SK-N-SH (cell line): ENCODE data around the gene MACO1. TPM values are rescaled to one million over a fixed set of nuclear protein-coding genes. Genes with fewer than 3 reads are reported as not detected.
A peak's percentile ranks its signal among the peaks of the same experiment; 100 is the strongest.

Source experiments
- CTCF ChIA-PET: fragments of 300-600, 350-600 bp; formaldehyde crosslinking; extraction: SDS; loops from one replicate; lab custom pipeline; 2021; lab: Yijun Ruan, JAX
- POLR2A ChIA-PET: fragments of 350-600 bp; sonication (Branson Sonifier 250); formaldehyde crosslinking; extraction: SDS; loops from one replicate; lab custom pipeline; 2020; ENCODE audit warnings: antibody characterized with exemption, inconsistent platforms; lab: Yijun Ruan, JAX
- DNase-seq: peaks from one replicate; pipeline ENCODE4 v3.0.0; 2012
- H2AFZ ChIP-seq: fragments of 200-600 bp; sonication (generic); 2 replicates; pipeline ENCODE4 v1.8.1; 2016; ENCODE audit warnings: antibody characterized with exemption, mild to moderate bottlenecking, low read depth
- H3F3A ChIP-seq: fragments of 200-600 bp; sonication (generic); replicated peaks from 2 replicates; pipeline ENCODE3; 2016; ENCODE audit warnings: antibody characterized with exemption, mild to moderate bottlenecking; ENCODE audit not compliant: insufficient read depth
- H3K27ac ChIP-seq, 2 experiments: fragments of 200-500 bp in 1 of 2; fragments of 200-600 bp in 1 of 2; sonication (Bioruptor generic) in 1 of 2; sonication (generic), shearing (Covaris generic) in 1 of 2; 2 replicates each; pipeline versions ENCODE4 v1.5.1 to v1.6.1; 2014 to 2016; ENCODE audit warnings: low read depth in 2 of 2, inconsistent platforms in 1 of 2, low read length in 1 of 2, mild to moderate bottlenecking in 1 of 2, mixed read lengths in 1 of 2
- H3K27me3 ChIP-seq: fragments of 200-600 bp; sonication (generic), shearing (Covaris generic); 2 replicates; pipeline ENCODE4 v1.6.1; 2016; ENCODE audit warnings: mixed run types; ENCODE audit not compliant: insufficient read depth
- H3K36me3 ChIP-seq, 2 experiments: fragments of 200-500 bp in 1 of 2; fragments of 200-600 bp in 1 of 2; sonication (Bioruptor generic) in 1 of 2; sonication (generic) in 1 of 2; replicated peaks in 1 of 2; 2 replicates each; pipeline versions ENCODE3 to v1.5.1; 2014 to 2016; ENCODE audit warnings: low read length in 1 of 2, mild to moderate bottlenecking in 1 of 2; ENCODE audit not compliant: insufficient read depth in 2 of 2, control insufficient read depth in 1 of 2
- H3K4me1 ChIP-seq, 2 experiments: fragments of 200-500 bp in 1 of 2; fragments of 200-600 bp in 1 of 2; sonication (Bioruptor generic) in 1 of 2; sonication (generic), shearing (Covaris generic) in 1 of 2; 2 replicates each; pipeline versions ENCODE4 v1.5.1 to v1.6.1; 2014 to 2016; ENCODE audit warnings: low read depth in 1 of 2, low read length in 1 of 2, mixed run types in 1 of 2; ENCODE audit not compliant: insufficient read depth in 2 of 2, control insufficient read depth in 1 of 2
- H3K4me2 ChIP-seq: fragments of 200-600 bp; sonication (generic), shearing (Covaris generic); 2 replicates; pipeline ENCODE4 v1.6.1; 2017; ENCODE audit warnings: mixed run types
- H3K4me3 ChIP-seq, 2 experiments: fragments of 200-500 bp in 1 of 2; fragments of 200-600 bp in 1 of 2; sonication (Bioruptor generic) in 1 of 2; sonication (generic), shearing (Covaris generic) in 1 of 2; 2 replicates each; pipeline versions ENCODE4 v1.5.1 to v1.8.1; 2014 to 2016; ENCODE audit warnings: low read depth in 2 of 2, inconsistent platforms in 1 of 2, low read length in 1 of 2, mild to moderate bottlenecking in 1 of 2, mixed read lengths in 1 of 2, moderate library complexity in 1 of 2
- H3K79me2 ChIP-seq: fragments of 200-600 bp; sonication (generic); 2 replicates; pipeline ENCODE4 v1.8.1; 2017; ENCODE audit warnings: mild to moderate bottlenecking; ENCODE audit not compliant: insufficient read depth
- H3K9ac ChIP-seq: fragments of 200-600 bp; sonication (generic); 2 replicates; pipeline ENCODE4 v1.6.1; 2017; ENCODE audit warnings: mixed run types
- H3K9me2 ChIP-seq: fragments of 200-600 bp; sonication (generic); 2 replicates; pipeline ENCODE4 v1.6.1; 2017; ENCODE audit warnings: mixed run types
- H3K9me3 ChIP-seq: fragments of 200-600 bp; sonication (generic); 2 replicates; pipeline ENCODE4 v1.6.1; 2017; ENCODE audit warnings: mixed run types, mild to moderate bottlenecking, moderate library complexity
- H4K20me1 ChIP-seq: fragments of 200-600 bp; sonication (generic); 2 replicates; pipeline ENCODE4 v1.6.1; 2017; ENCODE audit warnings: mild to moderate bottlenecking, mixed run types; ENCODE audit not compliant: insufficient read depth
- CHD2 ChIP-seq: fragments of 150-350 bp; IDR thresholded peaks from 2 replicates; pipeline ENCODE4 v1.6.1; 2018; ENCODE audit warnings: low read length; ENCODE audit not compliant: partially characterized antibody
- ELF1 ChIP-seq: IDR thresholded peaks from 2 replicates; pipeline ENCODE4 v1.4.0; 2012
- FOSL2 ChIP-seq: IDR thresholded peaks from 2 replicates; pipeline ENCODE4 v1.4.0; 2012; ENCODE audit warnings: low read depth, mild to moderate bottlenecking, moderate library complexity, borderline replicate concordance
- FOXJ3 ChIP-seq: sonication (generic); formaldehyde crosslinking; IDR thresholded peaks from 2 replicates; pipeline ENCODE4 v1.5.1; 2020; ENCODE audit warnings: mild to moderate bottlenecking, missing genetic modification reagents
- FOXM1 ChIP-seq: IDR thresholded peaks from 2 replicates; pipeline ENCODE4 v1.4.0; 2012; ENCODE audit warnings: low read depth, mild to moderate bottlenecking
- JUND ChIP-seq: IDR thresholded peaks from 2 replicates; pipeline ENCODE4 v1.4.0; 2012
- MEF2A ChIP-seq: IDR thresholded peaks from 2 replicates; pipeline ENCODE4 v1.4.0; 2012; ENCODE audit warnings: low read depth, borderline replicate concordance
- NFIC ChIP-seq: IDR thresholded peaks from 2 replicates; pipeline ENCODE4 v1.4.0; 2012; ENCODE audit warnings: borderline replicate concordance
- NRF1 ChIP-seq: IDR thresholded peaks from 2 replicates; pipeline ENCODE4 v1.6.1; 2012; ENCODE audit warnings: low read depth, mild to moderate bottlenecking, low read length
- PBX3 ChIP-seq: IDR thresholded peaks from 2 replicates; pipeline ENCODE4; 2012
- RAD21 ChIP-seq: IDR thresholded peaks from 2 replicates; pipeline ENCODE4 v1.6.1; 2012; ENCODE audit warnings: mild to moderate bottlenecking, low read length
- RCOR1 ChIP-seq: fragments of 150-350 bp; IDR thresholded peaks from 2 replicates; pipeline ENCODE4 v1.6.1; 2017; ENCODE audit warnings: antibody characterized with exemption, low read length
- REST ChIP-seq: IDR thresholded peaks from 2 replicates; pipeline ENCODE4 v1.6.1; 2012; ENCODE audit warnings: mild to moderate bottlenecking, low read depth, low read length, moderate library complexity
- RXRA ChIP-seq: IDR thresholded peaks from 2 replicates; pipeline ENCODE4 v1.4.0; 2012; ENCODE audit warnings: low read depth, mild to moderate bottlenecking, borderline replicate concordance
- SMC3 ChIP-seq: IDR thresholded peaks from 2 replicates; pipeline ENCODE4 v1.6.1; 2012; ENCODE audit warnings: low read depth, low read length, improper control_type of control experiment
- TAF1 ChIP-seq: IDR thresholded peaks from 2 replicates; pipeline ENCODE4 v1.6.1; 2012; ENCODE audit warnings: low read depth, mild to moderate bottlenecking, low read length, moderate library complexity, borderline replicate concordance
- USF1 ChIP-seq: IDR thresholded peaks from 2 replicates; pipeline ENCODE4 v1.4.0; 2012; ENCODE audit warnings: low read depth, borderline replicate concordance
- USF2 ChIP-seq: fragments of 150-350 bp; IDR thresholded peaks from 2 replicates; pipeline ENCODE4 v1.6.1; 2017; ENCODE audit warnings: antibody characterized with exemption, low read length, low read depth, borderline replicate concordance
- YY1 ChIP-seq: IDR thresholded peaks from 2 replicates; pipeline ENCODE4 v1.4.0; 2012; ENCODE audit warnings: low read depth, mild to moderate bottlenecking
- WGBS: methylation state at CpG from one replicate; pipeline ENCODE4 v1.1.6; 2017; ENCODE audit warnings: low lambda C conversion rate; 5-methylcytosine and 5-hydroxymethylcytosine counted together
- polyA plus RNA-seq, 3 experiments: library from polyadenylated mRNA; depleted of rRNA; stranded (reverse); fragments of >200 nt; gene quantifications; 2 replicates each; pipeline ENCODE4 v1.2.3, GENCODE V29; 2012

Gene MACO1
- polyA plus RNA-seq, 1 of the 3 experiments (the other 2 are of a cell fraction) = 6.9 TPM

GRCh38 chr1:25544243-25544764 lies 113.6 kb downstream of the MACO1 start:
- H3K4me1 ChIP-seq = peaks cover 6 to 23% of the 10 kb centered on the region in 2 experiments; a peak in 2 of 4 replicates
- no peak overlapping the region for H3K27ac ChIP-seq
- 63% methylated on average over 12 of the region's 25 CpGs for WGBS
- peak overlapping the region; percentile 76 for H3K4me3 ChIP-seq
- no peaks in the 10 kb centered on the region for H3K36me3 ChIP-seq
- no peaks in the 10 kb centered on the region for H3K9me2 ChIP-seq
- H3K9me3 ChIP-seq = no peaks in the 10 kb centered on the region
- no peak for TF ChIP-seq REST
- no peak for TF ChIP-seq MEF2A
- TF ChIP-seq RXRA = no peak
- TF ChIP-seq USF2 = no peak
- no peak for TF ChIP-seq ELF1
- no peaks in the 10 kb centered on the region for H3F3A ChIP-seq
- H3K79me2 ChIP-seq = peaks cover 43% of the 10 kb centered on the region; the same call in 1 of the 2 replicates
- H2AFZ ChIP-seq = peak overlapping the region; percentile 22; the same call in 1 of the 2 replicates
- no peaks in the 10 kb centered on the region for H3K27me3 ChIP-seq
- POLR2A ChIA-PET = no interaction called here
- no peak for DNase-seq
- H3K9ac ChIP-seq = peak overlapping the region; percentile 71
- peaks cover 14% of the 10 kb centered on the region; the same call in 1 of the 2 replicates for H4K20me1 ChIP-seq
- CTCF ChIA-PET = interaction anchor here (1.4 kb wide), 2 partner anchors 13 to 265 kb away, joined by 3 read pairs; no protein-coding TSS in a partner anchor
- peak overlapping the region; percentile 98 for H3K4me2 ChIP-seq

- Histone ChIP-seq H3K9me2 (no peaks in the 10 kb centered on the region), H3K36me3 (no peaks in the 10 kb centered on the region), H3F3A (no peaks in the 10 kb centered on the region), H3K4me3 (peak overlapping the region; percentile 76), H3K79me2 (peaks cover 46% of the 10 kb centered on the region; the same call in 1 of the 2 replicates), H2AFZ (no peak overlapping the region), H4K20me1 (peaks cover 14% of the 10 kb centered on the region; the same call in 1 of the 2 replicates), H3K9ac (peak overlapping the region; percentile 71; the same call in 1 of the 2 replicates), H3K4me1 (peaks cover 7 to 23% of the 10 kb centered on the region in 2 experiments; a peak in 2 of 4 replicates), H3K4me2 (peak overlapping the region; percentile 98), H3K9me3 (no peaks in the 10 kb centered on the region), H3K27ac (no peak overlapping the region), H3K27me3 (no peaks in the 10 kb centered on the region)
- 43% methylated on average over 2 of the region's 6 CpGs for WGBS
- no peak for TF ChIP-seq YY1
- TF ChIP-seq RAD21 = no peak
- TF ChIP-seq RXRA = no peak
- TF ChIP-seq SMC3 = no peak
- TF ChIP-seq TAF1 = no peak
- TF ChIP-seq USF1 = no peak
- no peak for TF ChIP-seq JUND
- TF ChIP-seq NFIC = no peak
- no peak for TF ChIP-seq FOSL2
- no peak for TF ChIP-seq FOXM1
- no peak for TF ChIP-seq RCOR1
- no peak for TF ChIP-seq FOXJ3 (CRISPR knock-in tag)
- TF ChIP-seq NRF1 = no peak
- TF ChIP-seq PBX3 = no peak
- no peak for TF ChIP-seq CHD2
- TF ChIP-seq MEF2A = no peak
- POLR2A ChIA-PET = no interaction called here
- DNase-seq = peak; percentile 60
- CTCF ChIA-PET = interaction anchor here (1.4 to 1.9 kb wide), 2 partner anchors 12 to 27 kb away, joined by 3 to 7 read pairs; no protein-coding TSS in a partner anchor
Observed at GRCh38 chr1:25544819-25545218, 114.1 kb downstream of the MACO1 start.
